Activated T-helper 2 cell treated with anti-CD3 and anti-CD28 coated beads, Interferon-gamma antibody, Interleukin-2, Interleukin-4, amounts not matched to agents 10 μg/mL and 5 μg/mL and 100 μg/mL, durations not matched to agents 14 hours and 24 hours and 36 hours (primary cell): ENCODE data around the gene CEP131. TPM values are rescaled to one million over a fixed set of nuclear protein-coding genes. Genes with fewer than 3 reads are reported as not detected.

Source experiments
- DNase-seq: peaks from one replicate; pipeline ENCODE4 v3.0.0; 2021; ENCODE audit warnings: low spot score
- H3K27ac Mint-ChIP-seq: one replicate; pipeline ENCODE4 v1.8.0; 2021; ENCODE audit warnings: mixed read lengths
- H3K27me3 Mint-ChIP-seq: one replicate; pipeline ENCODE4 v1.8.0; 2021; ENCODE audit warnings: low read depth, mixed read lengths
- H3K36me3 Mint-ChIP-seq: one replicate; pipeline ENCODE4 v1.8.0; 2021; ENCODE audit warnings: low read depth, mixed read lengths
- H3K4me1 Mint-ChIP-seq: one replicate; pipeline ENCODE4 v1.8.0; 2021; ENCODE audit warnings: low read depth, mixed read lengths
- H3K4me3 Mint-ChIP-seq: one replicate; pipeline ENCODE4 v1.8.0; 2021; ENCODE audit warnings: low read depth, mild to moderate bottlenecking, moderate library complexity, mixed read lengths
- H3K9me3 Mint-ChIP-seq: one replicate; pipeline ENCODE4 v1.8.0; 2021; ENCODE audit warnings: mixed read lengths
- intact Hi-C: fragments of 100-400 bp; cut with micrococcal nuclease; formaldehyde crosslinking; loops from one replicate; pipeline ENCODE4 v1.15.1; 2023
- total RNA-seq: library from RNA; stranded (reverse); gene quantifications from 2 replicates; pipeline ENCODE4 v1.2.3, GENCODE V29; 2022

Gene CEP131
- total RNA-seq, 1 donor from 2014 or later: 14.8 TPM

GRCh38 chr17:81240761-81241160 is 18.0 kb upstream of the CEP131 start:
- H3K4me1 Mint-ChIP-seq: peaks cover 20% of the 10 kb centered on the region
- no peak overlapping the region for H3K27ac Mint-ChIP-seq
- H3K36me3 Mint-ChIP-seq: peaks cover 34% of the 10 kb centered on the region
- no peaks in the 10 kb centered on the region for H3K27me3 Mint-ChIP-seq
- intact Hi-C loops: loop anchor here (5.0 kb wide), 2 partner anchors 98 to 138 kb away; no protein-coding TSS in a partner anchor
- DNase-seq: no peak
- H3K4me3 Mint-ChIP-seq: peak overlapping the region; percentile 96
- no peaks in the 10 kb centered on the region for H3K9me3 Mint-ChIP-seq

DNA sequence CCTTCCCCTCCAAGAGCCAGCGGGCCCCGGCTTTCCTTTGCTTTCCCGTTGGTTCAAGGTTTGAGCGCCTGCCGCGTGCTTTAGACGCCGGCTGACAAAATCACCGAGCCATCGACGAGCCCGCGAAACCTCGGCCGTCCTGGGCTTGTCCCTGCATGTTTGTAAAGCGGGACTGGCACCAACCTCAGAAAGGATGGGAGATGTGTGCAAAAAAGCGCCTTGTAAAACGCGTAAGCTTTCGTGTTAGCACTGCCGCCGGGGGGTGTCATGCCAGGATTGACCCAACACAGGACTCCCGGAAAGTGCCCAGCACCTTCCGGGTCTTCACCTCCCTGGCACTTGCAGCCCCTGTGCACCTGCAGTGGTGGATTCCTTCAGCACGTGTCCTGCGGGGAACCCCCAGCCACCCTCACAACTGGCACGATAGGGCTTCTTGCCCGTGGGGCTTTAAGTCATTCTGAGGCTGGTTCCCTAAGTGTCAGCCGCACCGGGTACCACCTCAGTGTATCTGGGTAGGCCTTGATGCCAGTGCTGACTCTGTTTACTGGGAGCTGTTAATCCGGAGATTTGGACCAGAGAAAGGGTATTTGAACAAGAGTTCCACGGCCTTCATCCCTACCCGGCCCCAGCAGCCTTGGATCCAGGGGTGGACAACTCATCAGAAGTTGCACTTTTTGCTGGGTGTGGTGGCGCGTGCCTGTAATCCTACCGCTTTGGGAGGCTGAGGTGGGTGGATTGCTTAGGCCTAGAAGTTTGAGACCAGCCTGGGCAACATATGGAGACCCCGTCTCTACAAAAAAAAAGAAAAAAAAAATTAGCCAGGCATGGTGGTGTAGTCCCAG is 17.2 kb upstream of the CEP131 start:
- Mint-ChIP-seq H3K27ac (peak overlapping the region; percentile 95), H3K4me3 (peak overlapping the region; percentile 96), H3K27me3 (no peaks in the 10 kb centered on the region), H3K4me1 (peaks cover 20% of the 10 kb centered on the region), H3K9me3 (no peaks in the 10 kb centered on the region), H3K36me3 (peaks cover 33% of the 10 kb centered on the region)
- peak; percentile 23 for DNase-seq
- intact Hi-C loops: loop anchor here (1.0 to 5.0 kb wide), 4 partner anchors 17 to 247 kb away; no protein-coding TSS in a partner anchor

DNA sequence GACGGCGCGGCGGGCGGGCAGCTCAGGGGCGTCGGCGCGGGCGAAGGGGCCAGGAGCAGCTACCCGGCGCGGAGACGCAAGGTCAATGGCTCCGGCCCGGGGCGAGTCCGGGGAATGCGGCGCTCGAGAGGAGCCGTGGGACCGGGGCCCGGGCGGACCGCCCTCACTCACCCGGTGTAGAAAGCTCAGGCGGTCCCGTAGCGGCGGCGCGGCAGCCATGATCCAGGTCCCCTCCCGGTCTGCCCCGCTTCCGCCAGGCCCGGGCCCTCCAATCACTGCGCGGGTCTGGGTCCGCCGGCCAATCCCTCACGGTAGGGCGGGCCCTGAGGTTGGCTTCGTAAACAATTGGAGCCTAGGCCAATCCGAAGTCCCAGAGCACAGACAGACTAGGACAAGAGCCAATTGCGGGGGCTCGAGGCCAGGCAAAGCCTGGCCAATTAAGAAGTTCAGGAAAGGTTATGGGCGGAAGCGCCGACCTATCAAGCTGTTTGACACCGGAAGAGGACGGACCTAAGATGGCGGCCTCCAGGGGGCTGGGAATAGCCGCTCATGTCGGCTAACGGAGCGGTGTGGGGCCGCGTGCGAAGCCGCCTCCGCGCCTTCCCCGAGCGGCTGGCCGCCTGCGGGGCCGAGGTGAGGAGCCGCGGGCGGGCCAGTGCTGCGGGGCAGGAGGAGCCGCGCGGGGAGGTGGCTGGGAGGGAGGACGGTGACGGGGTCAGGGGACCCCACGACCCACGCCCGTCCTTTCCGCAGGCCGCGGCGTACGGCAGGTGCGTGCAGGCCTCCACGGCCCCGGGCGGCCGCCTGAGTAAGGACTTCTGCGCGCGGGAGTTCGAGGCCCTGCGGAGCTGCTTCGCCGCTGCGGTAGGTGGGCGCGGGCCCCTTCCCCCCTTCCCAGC is 16.3 kb upstream of the CEP131 start, which contains the start of the genes NDUFAF8 and TEPSIN:
NDUFAF8 (plus strand) TSS at position 504 of the 899 bp plus-strand sequence; CDS start at position 550, 46 bp downstream.
TEPSIN (minus strand) TSS at position 241 of the 899 bp plus-strand sequence; CDS start at position 219, 22 bp downstream.
- intact Hi-C loops: loop anchor here (1.0 to 5.0 kb wide), 2 partner anchors 16 to 248 kb away; no protein-coding TSS in a partner anchor
- peak within 1 kb of the TSS; percentile 96 for H3K4me3 Mint-ChIP-seq

DNA sequence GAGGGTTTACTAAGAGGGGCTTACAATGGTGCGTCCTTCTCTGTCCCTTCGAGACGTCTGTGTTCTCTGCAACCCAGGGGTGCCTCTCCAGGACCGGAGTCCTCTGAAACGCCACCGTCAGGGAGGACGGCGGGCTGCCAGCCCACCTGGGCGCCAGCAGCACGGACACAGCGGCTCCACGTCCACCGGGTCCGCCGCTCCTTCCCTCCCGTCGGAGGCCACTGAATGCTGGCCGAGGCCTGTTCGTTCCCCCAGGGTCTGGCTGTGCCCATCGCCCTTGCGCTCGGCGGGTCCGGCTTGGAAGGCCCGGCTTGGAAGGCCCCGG is 15.7 kb upstream of the CEP131 start:
- Mint-ChIP-seq H3K4me1 (peaks cover 20% of the 10 kb centered on the region), H3K9me3 (no peaks in the 10 kb centered on the region), H3K27me3 (no peaks in the 10 kb centered on the region), H3K27ac (no peak overlapping the region), H3K36me3 (peaks cover 32% of the 10 kb centered on the region), H3K4me3 (peak overlapping the region; percentile 85)
- intact Hi-C loops: loop anchor here (5.0 kb wide), 1 partner anchor 249 kb away; no protein-coding TSS in a partner anchor
- no peak for DNase-seq

More for the DNA sequence above, 16.3 kb upstream of the CEP131 start, which contains the start of the genes NDUFAF8 and TEPSIN:
- Mint-ChIP-seq H3K36me3 (peaks cover 32% of the 10 kb centered on the region), H3K4me1 (peaks cover 20% of the 10 kb centered on the region), H3K9me3 (no peaks in the 10 kb centered on the region), H3K27me3 (no peaks in the 10 kb centered on the region), H3K27ac (peak within 1 kb of the TSS; percentile 95)
- peak; percentile 97 for DNase-seq

DNA sequence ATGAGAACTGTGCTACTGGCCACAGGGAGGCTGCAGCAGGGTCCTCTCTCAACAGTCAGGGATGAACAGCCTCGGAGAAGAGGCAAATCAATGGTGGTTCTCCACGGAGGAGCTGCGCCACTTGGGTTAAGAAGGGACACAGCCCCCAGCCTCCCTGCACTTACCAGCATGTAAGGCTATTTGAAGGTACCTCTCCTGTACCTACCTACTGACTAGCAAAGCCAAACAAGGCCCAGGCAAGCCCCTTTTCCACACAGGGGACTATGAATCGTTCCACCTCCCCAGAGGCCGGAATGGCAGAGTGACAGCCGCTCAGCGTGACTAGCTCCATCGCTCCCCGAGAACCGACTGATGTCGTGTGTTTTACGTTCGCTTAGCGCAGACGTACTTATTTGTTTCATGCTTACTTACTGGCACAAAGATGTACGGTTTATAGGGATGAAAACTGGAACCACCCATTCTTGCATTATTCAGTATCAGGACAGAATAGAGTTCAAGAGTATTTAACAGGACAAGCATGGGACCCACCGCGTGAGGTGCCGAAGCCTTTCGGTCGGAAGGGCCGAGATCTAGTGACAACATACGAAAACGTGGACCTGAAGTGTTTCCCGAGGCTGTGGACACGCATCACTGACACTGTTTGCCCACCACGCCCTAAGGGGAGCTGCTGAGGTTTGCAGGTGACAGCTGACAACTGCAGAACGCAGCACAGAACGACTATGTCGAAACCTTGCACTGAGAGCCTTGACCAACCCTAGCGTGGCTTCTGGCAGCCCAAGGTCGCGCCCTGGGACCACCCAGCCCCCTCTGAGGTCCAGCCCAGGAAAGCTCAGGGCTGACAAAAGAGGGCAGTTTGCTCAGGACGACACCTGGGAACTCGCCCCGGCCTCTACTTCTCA is 15.1 kb upstream of the CEP131 start:
- Mint-ChIP-seq H3K36me3 (peaks cover 32% of the 10 kb centered on the region), H3K9me3 (no peaks in the 10 kb centered on the region), H3K4me3 (peak overlapping the region; percentile 85), H3K27me3 (no peaks in the 10 kb centered on the region), H3K27ac (no peak overlapping the region), H3K4me1 (peaks cover 20% of the 10 kb centered on the region)
- DNase-seq: no peak
- intact Hi-C loops: loop anchor here (5.0 kb wide), 1 partner anchor 249 kb away; no protein-coding TSS in a partner anchor

- Mint-ChIP-seq H3K36me3 (peaks cover 26% of the 10 kb centered on the region), H3K27ac (no peak overlapping the region), H3K4me1 (peaks cover 17% of the 10 kb centered on the region), H3K4me3 (peak overlapping the region; percentile 85), H3K9me3 (no peaks in the 10 kb centered on the region), H3K27me3 (no peaks in the 10 kb centered on the region)
- DNase-seq: no peak
- intact Hi-C loops: loop anchor here (5.0 kb wide), 1 partner anchor 251 kb away; no protein-coding TSS in a partner anchor
Measured at GRCh38 chr17:81236784-81237183, 14.0 kb upstream of the CEP131 start.

GRCh38 chr17:81235822-81236740 is 13.3 kb upstream of the CEP131 start:
- Mint-ChIP-seq H3K27ac (no peak overlapping the region), H3K4me3 (peak overlapping the region; percentile 2), H3K36me3 (peaks cover 20% of the 10 kb centered on the region), H3K27me3 (no peaks in the 10 kb centered on the region), H3K4me1 (peaks cover 13% of the 10 kb centered on the region), H3K9me3 (no peaks in the 10 kb centered on the region)
- intact Hi-C loops: loop anchor here (5.0 kb wide), 1 partner anchor 251 kb away; no protein-coding TSS in a partner anchor
- DNase-seq: no peak

DNA sequence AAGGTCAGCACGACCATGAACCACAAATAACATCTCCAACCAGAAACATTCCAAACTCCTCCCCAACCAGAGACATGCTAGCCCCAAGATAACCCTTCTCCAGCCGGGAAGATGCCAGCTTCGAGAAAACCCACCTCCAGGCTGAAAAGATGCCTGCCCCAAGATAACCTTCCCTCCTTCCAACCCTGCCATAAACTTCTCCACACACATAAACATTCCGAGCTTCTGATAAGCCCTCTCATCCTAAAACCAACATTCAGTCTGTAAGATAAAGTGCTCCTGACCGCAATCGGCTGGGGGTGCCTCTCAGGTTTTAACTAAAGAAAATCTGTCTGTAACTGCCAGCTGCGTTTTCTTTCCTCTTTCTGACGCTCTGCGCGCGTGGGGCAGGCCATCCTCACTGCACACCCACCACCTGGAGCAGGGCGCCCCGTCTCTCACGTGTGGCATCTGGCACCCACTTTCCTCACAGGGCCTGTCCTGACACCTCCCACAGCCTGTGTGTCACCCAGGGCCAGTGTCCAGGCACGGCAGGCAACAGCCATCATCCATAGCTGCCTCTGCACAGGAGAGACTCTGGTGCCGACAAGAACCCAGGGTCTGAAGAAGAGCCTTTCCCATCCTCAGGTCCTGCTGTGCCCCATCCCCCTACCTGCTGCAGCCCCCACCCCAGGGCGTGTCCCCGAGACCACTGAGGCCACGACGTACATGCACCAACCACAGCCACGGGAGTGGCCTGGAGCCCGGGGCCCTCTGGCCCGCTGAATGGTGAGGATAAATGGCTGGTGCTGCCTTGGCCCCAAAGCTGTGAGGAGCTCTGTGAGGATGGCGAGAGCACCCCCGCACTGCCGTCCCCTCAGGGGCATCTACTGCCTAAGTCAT is 12.4 kb upstream of the CEP131 start:
- H3K27ac Mint-ChIP-seq: no peak overlapping the region

GRCh38 chr17:81234506-81234855 is 11.7 kb upstream of the CEP131 start:
- H3K4me3 Mint-ChIP-seq: no peak overlapping the region
- no peaks in the 10 kb centered on the region for H3K9me3 Mint-ChIP-seq
- intact Hi-C loops: no loop called here
- H3K4me1 Mint-ChIP-seq: peaks cover 8% of the 10 kb centered on the region
- H3K27ac Mint-ChIP-seq: no peak overlapping the region
- H3K27me3 Mint-ChIP-seq: no peaks in the 10 kb centered on the region
- DNase-seq: no peak
- peaks cover 19% of the 10 kb centered on the region for H3K36me3 Mint-ChIP-seq

More for the DNA sequence above, 12.4 kb upstream of the CEP131 start:
- Mint-ChIP-seq H3K36me3 (peaks cover 18% of the 10 kb centered on the region), H3K9me3 (no peaks in the 10 kb centered on the region), H3K27me3 (no peaks in the 10 kb centered on the region), H3K4me3 (no peak overlapping the region), H3K4me1 (peaks cover 8% of the 10 kb centered on the region)
- intact Hi-C loops: loop anchor here (5.0 kb wide), 1 partner anchor 252 kb away; no protein-coding TSS in a partner anchor
- DNase-seq: no peak

DNA sequence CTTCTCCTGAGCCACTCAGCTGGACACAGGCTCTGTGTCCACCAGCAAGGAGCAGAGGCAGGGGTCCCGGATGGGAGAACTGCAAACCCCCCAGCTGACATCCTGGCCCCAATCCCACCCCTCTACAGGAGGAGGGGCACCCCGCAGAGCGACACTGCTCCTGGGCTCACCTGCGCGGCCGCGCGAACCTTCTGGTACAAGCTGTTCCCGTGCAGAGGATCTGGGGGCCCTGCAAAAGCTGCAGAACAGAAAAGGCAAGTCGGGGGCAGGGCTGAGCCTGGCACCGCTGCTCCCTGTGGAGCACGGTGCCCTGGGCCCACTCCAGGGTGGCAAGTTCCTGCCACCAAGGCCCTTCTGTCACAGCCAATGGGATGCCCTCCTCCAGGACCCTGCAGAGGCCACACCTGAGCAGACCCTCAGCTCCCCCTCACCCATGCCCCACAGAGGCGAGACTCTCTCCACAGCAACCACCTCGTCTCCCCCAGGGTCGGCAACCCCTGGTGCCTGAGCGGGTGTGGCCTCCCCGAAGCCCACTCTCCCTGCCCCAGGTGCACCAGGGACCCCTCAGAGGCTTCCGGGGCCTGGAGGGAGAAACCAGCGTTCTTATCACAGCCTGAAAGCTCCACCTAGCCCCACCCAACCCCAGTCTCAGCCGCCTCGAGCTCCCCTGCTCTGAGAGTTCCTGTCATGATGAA is 11.2 kb upstream of the CEP131 start:
- Mint-ChIP-seq H3K4me1 (peaks cover 8% of the 10 kb centered on the region), H3K27me3 (no peaks in the 10 kb centered on the region), H3K27ac (no peak overlapping the region), H3K4me3 (no peak overlapping the region), H3K9me3 (no peaks in the 10 kb centered on the region), H3K36me3 (peaks cover 19% of the 10 kb centered on the region)
- intact Hi-C loops: no loop called here
- no peak for DNase-seq
